GM18520 (cell line): ENCODE results near the gene ASH1L.
"Not testable (repeated sequence)": the region's sequence is repeated elsewhere in the genome, so short reads cannot be mapped to it uniquely, and the experiment has no call there.

Source experiments
- ATAC-seq: cut with Tn5 transposase; IDR thresholded peaks from one replicate; pipeline ENCODE4 v1.9.1; 2021; ENCODE audit not compliant: unreplicated experiment

Gene ASH1L

DNA sequence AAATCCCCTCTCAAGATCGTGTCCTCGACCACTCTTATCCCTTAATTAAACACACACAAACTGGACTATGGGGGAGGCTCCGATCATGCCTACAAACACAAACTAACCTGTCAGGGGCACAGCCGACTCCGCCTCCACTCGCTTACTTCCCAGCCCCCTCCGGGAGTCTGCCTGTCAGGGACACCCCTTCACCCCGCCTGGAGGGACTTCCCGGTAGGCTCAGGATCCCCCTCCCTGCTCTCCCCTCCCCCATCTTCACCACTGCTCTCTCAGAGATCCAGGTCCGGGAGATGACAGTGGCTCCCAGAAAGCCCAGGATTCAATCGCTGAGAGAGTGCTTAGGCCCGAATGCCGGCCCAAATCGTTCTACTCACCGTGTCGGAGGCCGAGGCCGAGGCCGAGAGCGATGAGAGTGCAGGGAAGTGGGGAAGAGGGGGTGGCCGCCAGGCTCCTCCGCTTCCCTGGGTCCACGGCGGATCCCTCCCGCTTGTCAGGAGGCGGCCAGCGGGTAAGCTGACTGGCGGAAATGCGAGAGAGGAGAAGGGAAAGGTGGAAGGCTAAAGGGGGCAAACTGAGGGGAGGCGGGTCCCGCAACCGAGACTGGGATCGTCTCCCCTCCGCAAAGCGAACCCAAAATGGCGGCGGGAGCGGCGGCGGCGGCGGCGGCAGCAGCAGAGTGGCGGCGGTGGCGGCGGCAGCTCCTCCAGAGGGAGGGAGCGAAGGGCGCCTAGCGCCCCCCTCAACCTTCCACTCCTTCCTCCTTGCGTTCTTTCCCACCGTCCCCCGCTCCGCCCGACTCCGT lies 623 bp downstream of the ASH1L start:
- ATAC-seq = not testable (repeated sequence)

DNA sequence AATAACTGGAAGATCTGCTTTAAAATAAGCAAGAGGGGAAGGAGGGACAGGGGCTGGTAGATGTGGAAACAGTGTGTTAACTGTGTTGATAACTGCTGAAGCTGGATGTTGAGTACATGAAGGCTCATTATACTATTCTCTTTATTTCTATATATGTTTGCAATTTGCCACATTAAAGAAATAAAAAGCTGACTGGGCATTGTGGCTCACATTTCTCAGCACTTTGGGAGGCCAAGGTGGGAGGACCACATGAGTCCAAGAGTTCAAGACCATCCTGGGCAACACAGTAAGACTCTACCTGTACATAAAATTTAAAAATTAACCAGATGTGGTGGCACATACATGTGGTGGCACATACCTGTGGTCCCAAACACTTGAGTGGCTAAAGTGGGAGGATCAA lies 6.7 kb downstream of the ASH1L start:
- no peak for ATAC-seq

GRCh38 chr1:155553349-155553748 lies 9.3 kb downstream of the ASH1L start:
- no peak for ATAC-seq

GRCh38 chr1:155548706-155549105 lies 13.9 kb downstream of the ASH1L start:
- ATAC-seq = no peak

- ATAC-seq = no peak
These were observed 22.4 kb downstream of the ASH1L start for GRCh38 chr1:155540000-155540874.

DNA sequence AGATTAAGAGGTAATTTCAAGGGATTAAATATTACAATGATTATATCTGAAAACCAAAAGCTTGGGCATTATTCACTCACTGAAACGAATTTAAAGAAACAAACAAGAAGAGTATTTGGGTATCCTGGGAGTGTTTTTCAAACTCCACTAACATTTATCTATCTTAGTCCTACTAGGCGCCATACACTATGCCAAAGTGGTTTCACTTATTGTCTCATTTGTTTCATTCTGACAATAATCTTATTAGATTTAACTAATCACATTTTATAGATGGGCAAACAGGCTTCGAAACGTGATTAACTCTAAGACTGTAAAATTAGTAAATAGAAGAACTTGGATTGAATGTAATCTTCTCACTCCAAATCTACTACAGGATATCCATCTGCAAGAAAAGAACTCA lies 25.4 kb downstream of the ASH1L start:
- ATAC-seq = no peak

GRCh38 chr1:155531624-155532023 lies 31.0 kb downstream of the ASH1L start:
- ATAC-seq = no peak

DNA sequence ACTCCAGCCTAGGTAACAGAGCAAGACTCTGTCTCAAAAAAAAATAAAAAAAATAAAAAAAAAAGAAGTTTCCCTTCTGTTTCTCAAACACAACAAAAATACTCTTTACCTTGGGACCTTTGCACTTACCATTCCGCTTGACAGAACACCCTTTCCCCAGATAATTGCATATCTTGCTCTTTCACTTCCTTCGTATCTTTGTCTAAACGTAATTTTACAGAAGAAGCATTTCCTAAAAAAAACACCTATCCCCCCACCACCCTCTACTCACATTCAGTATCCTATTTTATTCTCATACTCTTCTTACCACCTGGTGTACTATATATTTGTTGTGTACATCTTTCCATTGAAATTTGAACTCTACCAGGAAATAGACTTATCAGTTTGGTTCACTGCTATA lies 32.7 kb downstream of the ASH1L start:
- no peak for ATAC-seq

DNA sequence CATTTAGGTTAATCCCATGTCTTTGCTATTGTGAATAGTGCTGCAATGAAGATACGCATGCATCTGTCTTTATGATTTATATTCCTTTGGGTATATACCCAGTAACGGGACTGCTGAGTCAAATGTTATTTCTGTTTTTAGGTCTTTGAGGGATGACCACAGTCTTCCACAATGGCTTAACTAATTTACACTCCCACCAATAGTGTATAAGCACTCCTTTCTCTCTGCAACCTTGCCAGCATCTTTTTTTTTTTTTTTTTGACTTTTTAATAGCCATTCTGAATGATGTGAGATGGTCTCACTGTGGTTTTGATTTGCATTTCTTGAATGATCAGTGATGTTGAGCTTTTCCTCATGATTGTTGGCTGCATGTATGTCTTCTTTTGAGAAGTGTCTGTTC lies 33.5 kb downstream of the ASH1L start:
- ATAC-seq = no peak

GRCh38 chr1:155527677-155528076 lies 34.9 kb downstream of the ASH1L start:
- no peak for ATAC-seq

- ATAC-seq = no peak
These were observed 36.2 kb downstream of the ASH1L start for GRCh38 chr1:155526356-155526755.

GRCh38 chr1:155522069-155522468 lies 40.5 kb downstream of the ASH1L start:
- no peak for ATAC-seq

- no peak for ATAC-seq
These were observed 44.1 kb downstream of the ASH1L start for GRCh38 chr1:155518484-155518883.

DNA sequence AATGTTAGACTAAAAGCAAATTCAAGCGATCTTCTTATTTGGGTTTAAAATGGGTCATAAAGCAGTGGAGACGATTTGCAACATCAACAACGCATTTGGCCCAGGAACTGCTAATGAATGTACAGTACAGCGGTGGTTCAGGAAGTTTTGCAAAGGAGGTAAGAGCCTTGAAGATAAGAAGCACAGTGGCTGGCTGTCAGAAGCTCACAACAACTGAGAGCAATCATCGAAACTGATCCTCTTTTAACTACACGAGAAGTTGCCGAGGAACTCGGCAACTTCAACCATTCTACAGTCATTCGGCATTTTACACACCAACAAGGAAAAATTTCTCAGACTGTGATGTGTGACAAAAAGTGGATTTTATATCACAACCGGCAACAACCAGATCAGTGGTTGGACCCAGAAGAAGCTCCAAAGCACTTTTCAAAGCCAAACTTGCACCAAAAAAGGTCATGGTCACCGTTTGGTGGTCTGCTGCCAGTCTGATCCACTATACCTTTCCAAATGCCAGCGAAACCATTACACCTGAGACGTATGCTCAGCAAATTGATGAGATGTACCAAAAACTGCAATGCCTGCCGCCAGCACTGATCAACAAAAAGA lies 47.9 kb downstream of the ASH1L start:
- no peak for ATAC-seq

- ATAC-seq = no peak
These were observed 49.2 kb downstream of the ASH1L start for GRCh38 chr1:155513300-155513916.

- ATAC-seq = not testable (repeated sequence)
These were observed 51.2 kb downstream of the ASH1L start for GRCh38 chr1:155511385-155511784.

GRCh38 chr1:155509064-155509463 lies 53.5 kb downstream of the ASH1L start:
- no peak for ATAC-seq

- no peak for ATAC-seq
These were observed 54.7 kb downstream of the ASH1L start for GRCh38 chr1:155507945-155508344.

DNA sequence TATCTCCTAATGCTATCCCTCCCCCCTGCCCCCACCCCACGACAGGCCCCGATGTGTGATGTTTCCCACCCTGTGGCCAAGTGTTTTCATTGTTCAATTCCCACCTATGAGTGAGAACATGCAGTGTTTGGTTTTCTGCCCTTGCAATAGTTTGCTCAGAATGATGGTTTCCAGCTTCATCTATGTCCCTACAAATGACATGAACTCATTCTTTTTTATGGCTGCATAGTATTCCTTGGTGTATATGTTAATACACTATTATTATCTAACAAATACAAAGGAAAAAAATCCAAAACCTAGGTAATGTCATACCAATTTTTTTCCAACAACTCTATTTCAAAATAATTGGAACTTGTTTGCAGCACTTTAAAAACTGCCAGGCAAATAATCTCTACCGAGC lies 56.6 kb downstream of the ASH1L start:
- ATAC-seq = not testable (repeated sequence)

GRCh38 chr1:155504207-155504606 lies 58.4 kb downstream of the ASH1L start:
- ATAC-seq = no peak

DNA sequence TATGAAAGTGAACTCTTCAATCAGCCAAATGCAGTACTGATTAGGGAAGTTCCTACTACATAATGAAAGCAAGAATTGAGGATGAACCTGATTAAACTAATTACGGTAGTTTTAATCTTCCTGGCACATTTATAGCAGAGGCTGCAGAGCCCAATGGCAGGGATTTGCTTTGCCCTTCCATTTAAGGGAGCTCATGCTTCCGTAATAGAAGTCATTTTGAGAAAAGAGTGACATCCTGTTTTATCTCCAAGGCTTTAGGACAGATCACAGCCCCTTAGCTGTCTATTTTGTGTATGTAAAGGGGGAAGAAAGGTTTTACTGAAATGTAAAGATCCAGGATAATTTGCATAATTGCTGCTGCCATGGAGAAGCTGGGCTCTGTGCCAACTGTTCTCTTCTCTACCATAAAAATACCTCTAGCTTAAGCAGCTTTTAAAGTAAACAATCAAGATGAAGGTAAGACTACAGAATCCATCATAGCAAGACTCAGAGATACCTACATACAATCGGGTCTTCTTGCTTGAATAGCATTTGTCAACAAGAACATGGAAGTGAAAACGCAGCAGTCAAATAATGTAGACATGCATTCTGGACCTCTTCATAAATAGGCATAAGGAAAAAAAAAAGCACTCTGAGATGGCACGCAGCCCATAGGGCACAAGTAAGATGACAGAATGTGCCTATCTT lies 62.5 kb downstream of the ASH1L start:
- ATAC-seq = no peak
